GM19351 (cell line): ENCODE results near the gene PPM1M.

Experiments
- ATAC-seq: cut with Tn5 transposase; IDR thresholded peaks from one replicate; pipeline ENCODE4 v1.9.1; 2021; ENCODE audit warnings: mild to moderate bottlenecking, moderate library complexity; ENCODE audit not compliant: unreplicated experiment

Gene PPM1M

DNA sequence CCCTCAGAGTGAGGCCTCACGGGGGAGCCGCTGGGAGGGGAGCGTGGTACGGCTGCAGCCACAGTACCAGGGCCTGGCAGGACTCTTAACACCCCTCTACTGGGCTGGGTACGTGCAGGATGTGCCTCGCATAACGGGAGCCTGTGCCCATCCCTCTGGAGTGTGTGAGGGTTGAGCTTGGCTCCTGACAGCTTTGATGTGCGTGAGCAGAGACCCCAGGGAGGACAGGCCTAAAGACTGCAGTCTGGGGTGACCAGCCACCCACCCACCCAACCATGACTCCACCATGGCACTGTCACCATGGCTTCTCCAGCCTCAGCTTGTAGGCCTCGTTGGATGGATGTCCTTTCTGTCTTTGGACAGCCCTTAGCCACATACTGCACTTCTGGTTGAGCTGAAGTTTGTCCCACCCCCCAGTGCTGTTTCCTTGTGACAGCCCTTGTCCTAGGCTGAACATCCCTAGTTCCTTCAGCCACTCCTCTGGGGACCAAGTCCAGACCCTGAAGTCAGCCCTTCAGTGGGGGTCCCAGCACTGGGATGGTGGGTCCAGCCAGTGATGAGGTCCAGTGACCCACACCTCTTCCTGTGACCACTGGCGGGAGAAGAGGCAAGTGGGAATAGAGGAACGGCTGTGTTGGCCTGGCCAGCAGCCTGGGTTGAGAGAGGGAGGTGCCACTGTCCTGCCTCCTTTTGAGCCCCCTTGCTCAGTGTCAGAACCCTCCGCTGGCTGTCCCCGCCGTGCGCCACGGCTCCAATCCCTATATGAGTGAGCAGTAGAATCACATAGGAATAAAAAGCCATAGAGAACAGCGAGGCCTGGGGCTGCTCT lies 48.1 kb downstream of the PPM1M start:
- ATAC-seq = no peak

- no peak for ATAC-seq
Observed at GRCh38 chr3:52294320-52295150, 49.0 kb downstream of the PPM1M start.

- ATAC-seq = no peak
Observed at GRCh38 chr3:52295671-52296208, 50.2 kb downstream of the PPM1M start.

DNA sequence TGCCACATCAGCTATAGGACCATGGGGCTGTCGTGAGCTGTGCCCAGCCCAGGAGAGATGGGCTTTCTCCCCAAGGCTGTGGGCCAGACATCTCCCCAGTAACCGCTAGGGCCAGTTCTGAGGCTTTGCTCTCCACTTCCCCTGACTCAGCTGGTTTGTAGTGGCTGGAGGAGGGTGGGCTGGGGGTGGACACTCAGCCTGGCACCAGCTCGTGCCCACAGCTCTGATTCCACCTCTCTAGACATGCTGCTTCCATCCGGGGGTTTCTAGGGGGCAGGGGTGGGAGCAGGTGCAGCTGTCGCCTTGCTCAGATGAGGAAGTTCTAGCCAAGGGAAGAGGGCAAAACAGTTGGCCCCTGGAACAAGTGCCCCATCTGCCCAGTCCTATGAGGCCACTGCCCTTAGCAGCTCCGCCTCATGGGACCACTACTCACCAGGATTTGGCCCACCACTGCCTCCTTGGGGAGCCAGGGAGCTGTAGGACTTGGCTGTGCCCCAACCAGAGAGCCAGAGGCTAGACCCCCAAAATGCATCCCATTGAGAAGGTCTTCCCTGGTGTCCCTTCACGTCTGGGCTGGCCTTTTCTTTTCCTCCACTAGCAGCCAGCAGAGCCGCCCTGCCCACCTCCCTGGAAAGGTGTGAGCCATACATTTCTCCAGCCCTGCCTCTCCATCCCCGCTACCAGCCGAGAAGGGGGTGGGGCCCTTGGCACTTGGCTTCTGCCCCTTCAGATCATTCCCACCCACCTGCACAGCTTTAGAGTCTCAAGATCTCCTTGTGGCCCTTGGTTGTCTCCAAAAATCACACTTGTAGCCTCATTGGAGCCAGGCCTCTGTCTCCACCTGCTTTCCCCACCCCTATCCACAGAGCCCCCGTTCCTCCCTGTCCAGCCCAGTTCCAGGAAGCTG lies 51.9 kb downstream of the PPM1M start:
- no peak for ATAC-seq

GRCh38 chr3:52298149-52299098 lies 52.9 kb downstream of the PPM1M start:
- no peak for ATAC-seq

GRCh38 chr3:52299247-52299878 lies 53.8 kb downstream of the PPM1M start:
- ATAC-seq = no peak
